HG03378 (cell line): Measurements from ENCODE around the gene CAV3.

Experiments
- ATAC-seq: cut with Tn5 transposase; IDR thresholded peaks from one replicate; pipeline ENCODE4 v1.9.1; 2021; ENCODE audit warnings: mild to moderate bottlenecking, moderate library complexity; ENCODE audit not compliant: unreplicated experiment

The CAV3 gene

GRCh38 chr3:8759038-8759707, 25.6 kb downstream of the CAV3 start:
- ATAC-seq, result no peak

GRCh38 chr3:8760091-8760490, 26.5 kb downstream of the CAV3 start:
- ATAC-seq, result no peak

GRCh38 chr3:8760506-8760905, 26.9 kb downstream of the CAV3 start:
- ATAC-seq, result no peak

GRCh38 chr3:8761866-8762265, 28.3 kb downstream of the CAV3 start:
- no peak for ATAC-seq

- no peak for ATAC-seq
Observed at GRCh38 chr3:8762607-8763377, 29.2 kb downstream of the CAV3 start.

GRCh38 chr3:8764528-8764927, 30.9 kb downstream of the CAV3 start:
- no peak for ATAC-seq

- no peak for ATAC-seq
Observed at GRCh38 chr3:8765528-8765927, 31.9 kb downstream of the CAV3 start.

GRCh38 chr3:8766148-8766547, 32.5 kb downstream of the CAV3 start:
- ATAC-seq, result no peak

GRCh38 chr3:8767256-8767666, 33.7 kb downstream of the CAV3 start:
- no peak for ATAC-seq

- ATAC-seq, result peak; percentile 48
Observed at GRCh38 chr3:8767667-8768363, 34.2 kb downstream of the CAV3 start.

GRCh38 chr3:8768364-8769087, 34.9 kb downstream of the CAV3 start:
- ATAC-seq, result peak; percentile 27

- ATAC-seq, result peak; percentile 73
Observed at GRCh38 chr3:8769088-8769822, 35.7 kb downstream of the CAV3 start, which contains the start of gene OXTR. Gene OXTR, minus strand, starts transcription at chr3:8769613. Its CDS starts 1,426 bp downstream, at chr3:8768187.

GRCh38 chr3:8773941-8774542, 40.4 kb downstream of the CAV3 start:
- ATAC-seq, result no peak

GRCh38 chr3:8775181-8775580, 41.6 kb downstream of the CAV3 start:
- ATAC-seq, result no peak

GRCh38 chr3:8775602-8776001, 42.0 kb downstream of the CAV3 start:
- ATAC-seq, result no peak

- ATAC-seq, result no peak
Observed at GRCh38 chr3:8776406-8776805, 42.8 kb downstream of the CAV3 start.

- ATAC-seq, result peak; percentile 79
Observed at GRCh38 chr3:8777201-8777977, 43.8 kb downstream of the CAV3 start.

GRCh38 chr3:8777978-8778267, 44.3 kb downstream of the CAV3 start:
- no peak for ATAC-seq

- no peak for ATAC-seq
Observed at GRCh38 chr3:8778475-8778874, 44.9 kb downstream of the CAV3 start.
